Heart left ventricle (tissue), 16 donors: ENCODE results near the gene PIGZ. TPM values are rescaled to one million over a fixed set of nuclear protein-coding genes. Genes with fewer than 3 reads are reported as not detected.
A peak's percentile ranks its signal among the peaks of the same experiment; 100 is the strongest.

Experiments
- ATAC-seq, 4 donors: fragments of 200-7000 bp; cut with Tn5 transposase; one replicate each; pipeline ENCODE4 v1.9.1; 2020 to 2022; ENCODE audit warnings: moderate library complexity in 4 of 4, mild to moderate bottlenecking in 3 of 4, moderate number of reproducible peaks in 1 of 4
- DNase-seq, 5 donors: peaks; one replicate each; pipeline ENCODE4 v3.0.0-alpha.2; 2020
- H3K27ac ChIP-seq, 12 donors: fragments of 200-600 bp; sonication (generic) in 4 of 12; one replicate each; pipeline versions ENCODE4 v1.5.0 to v1.8.0; 2016 to 2022; ENCODE audit warnings: mild to moderate bottlenecking in 2 of 12
- H3K27me3 ChIP-seq, 9 donors: fragments of 200-600 bp; sonication (generic) in 2 of 9; one replicate each; pipeline versions ENCODE4 v1.5.1 to v1.8.0; 2016 to 2022; ENCODE audit warnings: mild to moderate bottlenecking in 3 of 9
- H3K36me3 ChIP-seq, 9 donors: fragments of 200-600 bp; sonication (generic) in 2 of 9; one replicate each; pipeline versions ENCODE4 v1.5.0 to v1.8.0; 2018 to 2022; ENCODE audit warnings: mild to moderate bottlenecking in 2 of 9
- H3K4me1 ChIP-seq, 12 donors: fragments of 200-600 bp; sonication (generic) in 4 of 12; one replicate each; pipeline versions ENCODE4 v1.5.0 to v1.8.0; 2016 to 2022; ENCODE audit warnings: mild to moderate bottlenecking in 3 of 12
- H3K4me3 ChIP-seq, 12 donors: fragments of 200-600 bp; sonication (generic) in 4 of 12; one replicate each; pipeline versions ENCODE4 v1.5.0 to v1.8.0; 2017 to 2022; ENCODE audit warnings: mild to moderate bottlenecking in 9 of 12, moderate library complexity in 4 of 12
- H3K9me3 ChIP-seq, 12 donors: fragments of 200-600 bp; sonication (generic) in 4 of 12; one replicate each; pipeline versions ENCODE4 v1.5.0 to v1.8.0; 2016 to 2022; ENCODE audit warnings: mild to moderate bottlenecking in 1 of 12
- POLR2A ChIP-seq, 2 donors: fragments of 450-650 bp; IDR thresholded peaks; one replicate each; pipeline ENCODE4 v1.6.1; 2017; ENCODE audit warnings: antibody characterized with exemption in 2 of 2, mild to moderate bottlenecking in 2 of 2, moderate library complexity in 2 of 2
- WGBS, 4 donors: extraction: QIAGEN DNeasy Blood & Tissue Kit in 2 of 4; methylation state at CpG; one replicate each; pipeline versions ENCODE4 v1.1.5 to v1.1.7; 2013 to 2018; 5-methylcytosine and 5-hydroxymethylcytosine counted together
- intact Hi-C, 10 donors: fragments of 100-400 bp; cut with DNase I; formaldehyde crosslinking; loops; one replicate each; pipeline versions ENCODE4 v1.11.1 to v1.14.2; 2022
- polyA plus RNA-seq, 2 donors: library from polyadenylated mRNA; stranded (reverse); fragments of 200-250 nt; gene quantifications; one replicate each; pipeline ENCODE4 v1.2.3, GENCODE V29; 2013
- total RNA-seq, 9 donors: library from RNA; depleted of rRNA in 2 of 9; stranded (reverse); fragments of >200 nt in 2 of 9; fragmentation: NEBNext Ultra II Directional in 3 of 9; extraction: Animal tissue kit (Norgen Biotek cat#: 25700) in 3 of 9; gene quantifications; one replicate each; pipeline versions ENCODE4 v1.1.0 to v1.2.4, GENCODE V29; 2016 to 2023
- TF ChIP-seq, protein P1 (sequence below), 12 donors: fragments of 200-600 bp; sonication (generic) in 4 of 12; IDR thresholded peaks; one replicate each; pipeline versions ENCODE4 v1.5.0 to v1.8.0; 2018 to 2022; ENCODE audit warnings: antibody characterized with exemption in 12 of 12, mild to moderate bottlenecking in 5 of 12
- donor health status: ischemic (EF 13 %, LVEDD 7.1; RV severe dilation, severe dysfunction).
- donor health status: healthy with polysubstance abuse.
- donor health status: DM: no; HTN: yes; CAD: no.
- donor health status: DM: no; HTN: no; CAD: no.
- donor health status: ischemic (EF 25% LVEDD 6.9; RV normal size, moderate dysfunction).
- donor health status: ischemic (EF 25% LVEDD 5.7; RV mildly dilated, moderate dysfunction).
- donor health status: healthy.
- donor health status: DM: yes; HTN: yes; CAD: no.
- donor health status: ischemic (EF 35%, LVEDD 5.7; RV mildly dilated, moderate dysfunction).
- donor health status: nonischemic (EF 11% LVEDD 7.7; RV severe dilation, severe dysfunction).
- donor health status: DM: yes; HTN: yes; CAD: no.
- donor health status: PGD.
- donor health status: ischemic (EF 29% LVEDD 5.4; RV normal size, mild dysfunction).
- donor health status: nonischemic (EF 23%, LVEDD 6.1; RV moderate dilation, normal function).

The PIGZ gene
- total and polyA plus RNA-seq, 11 donors, result 2.3 to 8.0 (median 5.9) TPM

DNA sequence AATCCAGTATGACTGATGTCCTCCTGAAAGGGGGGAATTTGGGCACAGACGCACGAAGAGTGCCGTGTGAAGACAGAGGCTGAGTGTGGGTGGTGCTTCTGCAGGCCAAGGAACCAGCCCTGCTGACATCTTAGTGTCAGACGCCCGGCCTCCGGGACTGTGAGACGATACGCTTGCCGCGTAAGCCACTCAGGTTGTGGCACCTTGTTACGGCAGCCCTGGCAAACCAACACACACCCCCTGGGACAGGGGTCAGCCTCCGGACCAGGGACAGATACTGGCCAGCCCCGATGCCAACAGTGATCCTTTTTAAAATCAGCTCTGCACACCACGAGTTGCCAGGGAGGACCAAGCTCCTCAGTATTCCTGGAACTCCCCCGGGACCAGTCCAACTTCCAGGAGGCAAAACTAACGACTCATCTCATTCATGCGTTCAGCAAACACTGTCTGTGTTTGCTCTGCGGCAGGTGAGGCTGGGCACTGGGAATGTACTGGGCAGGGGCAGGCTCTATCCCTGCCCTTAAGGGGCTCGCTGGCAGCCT, 21.2 kb upstream of the PIGZ start:
- Histone ChIP-seq H3K36me3 (no peaks in the 10 kb centered on the region), H3K4me3 (no peak overlapping the region), H3K9me3 (no peaks in the 10 kb centered on the region), H3K27me3 (peaks cover 0 to 5% (median 0%) of the 10 kb centered on the region in 9 donors), H3K4me1 (peaks cover 0 to 10% (median 6%) of the 10 kb centered on the region in 12 donors), H3K27ac (no peak overlapping the region)
- 77 to 85% (median 79%) methylated on average over 18 to 19 of the region's 19 CpGs for WGBS, 4 donors
- ATAC-seq (peak in 1 of 4 donors; percentile 17), DNase-seq (peak in 3 of 5 donors; percentile 13 to 46 (median 30))
- TF ChIP-seq, protein P1, sequence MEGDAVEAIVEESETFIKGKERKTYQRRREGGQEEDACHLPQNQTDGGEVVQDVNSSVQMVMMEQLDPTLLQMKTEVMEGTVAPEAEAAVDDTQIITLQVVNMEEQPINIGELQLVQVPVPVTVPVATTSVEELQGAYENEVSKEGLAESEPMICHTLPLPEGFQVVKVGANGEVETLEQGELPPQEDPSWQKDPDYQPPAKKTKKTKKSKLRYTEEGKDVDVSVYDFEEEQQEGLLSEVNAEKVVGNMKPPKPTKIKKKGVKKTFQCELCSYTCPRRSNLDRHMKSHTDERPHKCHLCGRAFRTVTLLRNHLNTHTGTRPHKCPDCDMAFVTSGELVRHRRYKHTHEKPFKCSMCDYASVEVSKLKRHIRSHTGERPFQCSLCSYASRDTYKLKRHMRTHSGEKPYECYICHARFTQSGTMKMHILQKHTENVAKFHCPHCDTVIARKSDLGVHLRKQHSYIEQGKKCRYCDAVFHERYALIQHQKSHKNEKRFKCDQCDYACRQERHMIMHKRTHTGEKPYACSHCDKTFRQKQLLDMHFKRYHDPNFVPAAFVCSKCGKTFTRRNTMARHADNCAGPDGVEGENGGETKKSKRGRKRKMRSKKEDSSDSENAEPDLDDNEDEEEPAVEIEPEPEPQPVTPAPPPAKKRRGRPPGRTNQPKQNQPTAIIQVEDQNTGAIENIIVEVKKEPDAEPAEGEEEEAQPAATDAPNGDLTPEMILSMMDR (IDR thresholded peaks at IDR 0.05), result no peak
- TF ChIP-seq POLR2A (IDR thresholded peaks at IDR 0.05), result no peak
- intact Hi-C loops, result loop anchor here in 2 of 10 donors (10.0 kb wide), 1 partner anchor 515 kb away; no protein-coding TSS in a partner anchor

DNA sequence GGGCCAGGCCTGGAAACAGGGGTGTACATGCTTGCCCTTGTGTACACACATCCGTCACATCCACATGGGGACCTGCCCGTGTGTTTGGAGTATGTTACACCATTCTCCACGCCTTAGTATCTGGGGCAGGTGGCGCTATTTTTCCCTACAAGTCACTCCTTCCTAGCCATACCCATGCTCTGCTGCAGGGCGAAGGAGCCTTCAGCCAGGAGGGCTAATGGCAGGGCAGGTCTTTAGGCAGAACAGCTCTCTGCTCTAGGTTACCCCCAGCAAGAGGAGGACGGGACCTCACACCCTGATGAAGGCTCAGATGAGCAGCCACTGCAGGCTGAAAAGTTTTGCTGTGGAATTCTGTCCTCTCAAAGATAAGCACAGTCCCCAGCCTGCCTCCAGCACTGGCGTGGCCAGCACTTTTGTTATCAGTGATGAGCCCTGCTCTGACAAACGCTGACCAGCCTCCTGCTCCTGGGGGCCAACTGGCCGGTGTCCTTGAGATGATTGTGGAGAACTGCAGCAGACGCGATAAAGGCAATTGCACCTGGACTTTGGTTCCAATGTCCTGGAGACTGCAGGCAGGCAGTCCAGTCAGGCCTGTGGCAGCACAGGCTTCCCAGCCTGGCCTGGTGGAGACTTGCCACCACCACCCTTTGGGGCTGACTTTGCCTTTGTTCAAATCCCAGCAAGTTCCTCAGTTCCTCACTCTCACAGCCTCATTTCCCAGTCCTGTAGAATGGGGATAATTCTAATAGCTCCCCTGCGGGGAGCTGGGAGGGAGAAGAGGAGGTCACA, 19.8 kb upstream of the PIGZ start:
- Histone ChIP-seq H3K27me3 (peaks cover 0 to 9% (median 0%) of the 10 kb centered on the region in 9 donors), H3K4me3 (no peak overlapping the region), H3K36me3 (no peaks in the 10 kb centered on the region), H3K9me3 (peaks cover 0 to 8% (median 1%) of the 10 kb centered on the region in 12 donors), H3K27ac (no peak overlapping the region), H3K4me1 (peaks cover 0 to 10% (median 6%) of the 10 kb centered on the region in 12 donors)
- intact Hi-C loops, result loop anchor here in 1 of 10 donors (10.0 kb wide), 1 partner anchor 516 kb away; no protein-coding TSS in a partner anchor
- peak in 3 of 5 donors; percentile 22 to 56 (median 31) for DNase-seq
- TF ChIP-seq, protein P1 (IDR thresholded peaks at IDR 0.05), result no peak
- TF ChIP-seq POLR2A (IDR thresholded peaks at IDR 0.05), result no peak
- 44 to 49% (median 47%) methylated on average over 11 to 12 of the region's 12 CpGs for WGBS, 4 donors
- ATAC-seq, result peak in 3 of 4 donors; percentile 43 to 71 (median 67)

DNA sequence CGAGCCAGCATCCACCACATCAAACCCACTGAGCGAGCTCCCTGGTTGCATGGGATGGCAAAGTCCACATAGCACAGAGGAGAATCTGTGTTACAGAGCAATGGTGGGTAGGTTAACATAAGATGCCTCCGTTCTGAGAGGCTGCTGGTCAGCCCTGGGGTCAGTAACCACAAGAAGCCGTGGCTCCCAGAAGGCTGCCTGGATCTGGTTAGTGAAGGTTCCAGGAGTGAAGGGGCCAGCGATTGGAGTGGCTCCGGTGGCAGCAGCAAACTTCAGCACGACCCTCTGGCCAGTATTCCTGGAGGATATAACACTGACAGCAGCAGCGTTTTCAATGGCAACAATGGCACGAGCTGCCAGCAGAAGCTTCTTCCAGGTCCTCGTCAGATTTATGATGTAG, 18.4 kb upstream of the PIGZ start:
- no peak for ATAC-seq
- peaks cover 0 to 9% (median 0%) of the 10 kb centered on the region in 9 donors for H3K27me3 ChIP-seq
- DNase-seq, result peak in 2 of 5 donors; percentile 2 to 20
- intact Hi-C loops, result loop anchor here in 1 of 10 donors (10.0 kb wide), 1 partner anchor 518 kb away; no protein-coding TSS in a partner anchor
- WGBS, 4 donors, result 79 to 86% (median 84%) methylated on average over 7 to 10 of the region's 10 CpGs
- TF ChIP-seq, protein P1 (IDR thresholded peaks at IDR 0.05), result no peak
- TF ChIP-seq POLR2A (IDR thresholded peaks at IDR 0.05), result no peak
- H3K27ac ChIP-seq, result no peak overlapping the region
- H3K36me3 ChIP-seq, result no peaks in the 10 kb centered on the region
- H3K4me1 ChIP-seq, result peaks cover 0 to 10% (median 6%) of the 10 kb centered on the region in 12 donors
- peaks cover 0 to 16% (median 7%) of the 10 kb centered on the region in 12 donors for H3K9me3 ChIP-seq
- H3K4me3 ChIP-seq, result no peak overlapping the region
